CD4-positive, alpha-beta T cell (primary cell): ENCODE measurements around the gene RSPO3. TPM values are rescaled to one million over a fixed set of nuclear protein-coding genes. Genes with fewer than 3 reads are reported as not detected.

Experiments
- ATAC-seq: fragments of 200-7000 bp; cut with Tn5 transposase; one replicate; pipeline ENCODE4 v1.10.0; 2022; ENCODE audit warnings: mild to moderate bottlenecking; ENCODE audit not compliant: poor library complexity
- CTCF ChIA-PET: fragments of 350-600 bp; sonication (Branson Sonifier 250); formaldehyde crosslinking; loops from one replicate; lab custom pipeline; 2021; ENCODE audit warnings: antibody characterized with exemption, inconsistent platforms; lab: Charles Lee
- POLR2A ChIA-PET: fragments of 350-600 bp; sonication (Branson Sonifier 250); formaldehyde crosslinking; loops from one replicate; lab custom pipeline; 2021; ENCODE audit warnings: antibody characterized with exemption, inconsistent platforms; lab: Charles Lee
- DNase-seq, 14 experiments: peaks; one replicate each; pipeline ENCODE4 v3.0.0-alpha.2; 2013 to 2020; ENCODE audit warnings: mixed read lengths in 2 of 14
- H3K27ac ChIP-seq, 2 donors: one replicate each; pipeline versions ENCODE4 v1.5.1 to v1.7.0; 2013; ENCODE audit warnings: low read length in 2 of 2, low read depth in 1 of 2, mild to moderate bottlenecking in 1 of 2
- H3K27me3 ChIP-seq, 2 experiments: 1 replicate in 1 of 2; 2 replicates in 1 of 2; pipeline versions ENCODE4 v1.6.1 to v1.7.0; 2013; ENCODE audit warnings: low read length in 2 of 2, control low read depth in 1 of 2, mild to moderate bottlenecking in 1 of 2, moderate library complexity in 1 of 2; ENCODE audit not compliant: insufficient read depth in 2 of 2, control insufficient read depth in 1 of 2
- H3K36me3 ChIP-seq: one replicate; pipeline ENCODE4 v1.6.1; 2013; ENCODE audit warnings: low read length, control low read depth; ENCODE audit not compliant: insufficient read depth
- H3K4me1 ChIP-seq: one replicate; pipeline ENCODE4 v1.6.1; 2013; ENCODE audit warnings: low read length, control low read depth; ENCODE audit not compliant: insufficient read depth
- H3K4me3 ChIP-seq: one replicate; pipeline ENCODE4 v1.5.1; 2013; ENCODE audit warnings: mild to moderate bottlenecking, low read length, moderate library complexity
- H3K9me3 ChIP-seq, 2 experiments: 1 replicate in 1 of 2; 2 replicates in 1 of 2; pipeline versions ENCODE4 v1.6.1 to v1.7.0; 2013; ENCODE audit warnings: low read length in 2 of 2, mild to moderate bottlenecking in 2 of 2, control low read depth in 1 of 2, moderate library complexity in 1 of 2; ENCODE audit not compliant: control insufficient read depth in 1 of 2, insufficient read depth in 1 of 2
- H3K27ac Mint-ChIP-seq: one replicate; pipeline ENCODE4 v1.8.0; 2020; ENCODE audit warnings: mixed read lengths
- H3K27me3 Mint-ChIP-seq: one replicate; pipeline ENCODE4 v1.8.0; 2021; ENCODE audit warnings: mixed read lengths
- H3K36me3 Mint-ChIP-seq: one replicate; pipeline ENCODE4 v1.8.0; 2021; ENCODE audit warnings: low read depth, mixed read lengths
- H3K4me1 Mint-ChIP-seq: one replicate; pipeline ENCODE4 v1.8.0; 2021; ENCODE audit warnings: low read depth, mixed read lengths
- H3K4me3 Mint-ChIP-seq: one replicate; pipeline ENCODE4 v1.8.0; 2020; ENCODE audit warnings: mild to moderate bottlenecking, mixed read lengths
- H3K9me3 Mint-ChIP-seq: one replicate; pipeline ENCODE4 v1.8.0; 2020; ENCODE audit warnings: mixed read lengths
- CTCF ChIP-seq: fragments of 200-600 bp; IDR thresholded peaks from one replicate; pipeline ENCODE4 v1.8.0; 2022; ENCODE audit warnings: antibody characterized with exemption, mild to moderate bottlenecking
- intact Hi-C, 2 experiments: fragments of 100-400 bp; cut with DNase I in 1 of 2; cut with micrococcal nuclease in 1 of 2; formaldehyde crosslinking; loops; one replicate each; pipeline versions ENCODE4 v1.15.1 to v1.9.0; 2023 to 2025; cut with DNase I, micrococcal nuclease
- total RNA-seq, 174 experiments: library from RNA in 2 of 174; stranded (reverse) in 2 of 174; gene quantifications; one replicate each; pipeline ENCODE4 v1.2.3 and lab custom pipeline; 2021 to 2026

RSPO3 gene
- total RNA-seq, 2 experiments from 2014 or later, result not detected

GRCh38 chr6:127164565-127164964 is 46.1 kb downstream of the RSPO3 start:
- no peak for TF ChIP-seq CTCF
- Histone ChIP-seq H3K36me3 (no peaks in the 10 kb centered on the region), H3K27ac (no peak overlapping the region), H3K27me3 (peaks cover 0 to 6% of the 10 kb centered on the region in 2 experiments), H3K9me3 (no peaks in the 10 kb centered on the region), H3K4me3 (no peak overlapping the region), H3K4me1 (no peaks in the 10 kb centered on the region)
- Mint-ChIP-seq H3K4me3 (no peak overlapping the region), H3K9me3 (no peaks in the 10 kb centered on the region), H3K36me3 (no peaks in the 10 kb centered on the region), H3K4me1 (no peaks in the 10 kb centered on the region), H3K27ac (no peak overlapping the region), H3K27me3 (no peaks in the 10 kb centered on the region)
- no peak for ATAC-seq
- intact Hi-C loops, result no loop called here
- POLR2A ChIA-PET, result no interaction called here
- no peak for DNase-seq
- CTCF ChIA-PET, result no interaction called here

- no peak for DNase-seq
- Histone ChIP-seq H3K27ac (no peak overlapping the region), H3K4me1 (no peaks in the 10 kb centered on the region), H3K4me3 (no peak overlapping the region), H3K9me3 (no peaks in the 10 kb centered on the region), H3K27me3 (peaks cover 0 to 7% of the 10 kb centered on the region in 2 experiments), H3K36me3 (no peaks in the 10 kb centered on the region)
- CTCF ChIA-PET, result no interaction called here
- Mint-ChIP-seq H3K27me3 (peaks cover 21% of the 10 kb centered on the region), H3K9me3 (no peaks in the 10 kb centered on the region), H3K4me1 (no peaks in the 10 kb centered on the region), H3K27ac (no peak overlapping the region), H3K36me3 (no peaks in the 10 kb centered on the region), H3K4me3 (no peak overlapping the region)
- intact Hi-C loops, result no loop called here
- ATAC-seq, result no peak
- TF ChIP-seq CTCF, result no peak
- POLR2A ChIA-PET, result no interaction called here
Measured at GRCh38 chr6:127173156-127173940, 54.9 kb downstream of the RSPO3 start.

- CTCF ChIA-PET, result interaction anchor here (0.5 kb wide), 1 partner anchor 62 kb away, joined by 7 read pairs; no protein-coding TSS in a partner anchor
- intact Hi-C loops, result no loop called here
- peaks cover 29% of the 10 kb centered on the region for H3K27me3 Mint-ChIP-seq
Measured at GRCh38 chr6:127176146-127176545, 57.7 kb downstream of the RSPO3 start.

More at GRCh38 chr6:127176146-127176545, 57.7 kb downstream of the RSPO3 start:
- H3K36me3 Mint-ChIP-seq, result no peaks in the 10 kb centered on the region
- Histone ChIP-seq H3K27ac (no peak overlapping the region), H3K9me3 (no peaks in the 10 kb centered on the region), H3K4me1 (no peaks in the 10 kb centered on the region), H3K36me3 (no peaks in the 10 kb centered on the region), H3K27me3 (peaks cover 0 to 12% of the 10 kb centered on the region in 2 experiments), H3K4me3 (no peak overlapping the region)
- H3K27ac Mint-ChIP-seq, result no peak overlapping the region
- H3K4me3 Mint-ChIP-seq, result no peak overlapping the region
- H3K4me1 Mint-ChIP-seq, result no peaks in the 10 kb centered on the region
- POLR2A ChIA-PET, result no interaction called here
- DNase-seq (no peak), ATAC-seq (no peak)
- no peaks in the 10 kb centered on the region for H3K9me3 Mint-ChIP-seq
- no peak for TF ChIP-seq CTCF
